ENCODE measurements around the gene C2orf92.

The C2orf92 gene

DNA sequence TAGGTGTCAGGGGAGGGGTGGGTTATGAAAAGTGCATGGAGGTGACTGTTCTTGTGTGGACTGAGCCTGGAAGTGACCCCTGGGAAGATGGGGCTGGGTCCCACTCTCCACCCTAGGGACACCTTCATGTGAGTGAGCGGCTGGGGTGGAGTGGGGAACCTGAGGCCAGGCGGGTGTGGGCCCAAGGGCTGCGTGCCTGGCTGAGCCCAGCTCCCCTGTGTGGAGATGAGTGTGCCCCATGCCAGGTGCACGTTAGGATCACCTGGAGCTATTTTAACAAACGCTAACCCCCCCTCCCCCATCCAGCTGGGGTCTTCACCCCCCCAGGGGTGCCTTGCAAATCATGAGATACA lies 70.4 kb downstream of the C2orf92 start:
- Histone ChIP-seq H2AFZ (ENCODE audit: low read length) (no peak overlapping the region), H3K36me3 (ENCODE audit: insufficient read depth, low read length) (no peaks in the 10 kb centered on the region), H3K27me3 (ENCODE audit: insufficient read depth, low read length) (no peaks in the 10 kb centered on the region), H3K4me3 (ENCODE audit: low read depth, low read length, poor library complexity, severe bottlenecking) (no peak overlapping the region), H3K9ac (ENCODE audit: low read length) (no peak overlapping the region), H4K20me1 (ENCODE audit: insufficient read depth, low read length) (no peaks in the 10 kb centered on the region), H3K4me1 (ENCODE audit: insufficient read depth, low read length, severe bottlenecking) (no peaks in the 10 kb centered on the region), H3K27ac (ENCODE audit: low read depth, low read length, poor library complexity, severe bottlenecking) (no peak overlapping the region), H3F3A (ENCODE audit: insufficient read depth, low read length) (no peaks in the 10 kb centered on the region), H3K9me3 (ENCODE audit: low read length) (no peaks in the 10 kb centered on the region), H3K4me2 (ENCODE audit: low read length) (no peak overlapping the region), H3K79me2 (ENCODE audit: insufficient read depth, low read length) (no peaks in the 10 kb centered on the region), H3K9me2 (ENCODE audit: low read depth, low read length) (no peaks in the 10 kb centered on the region)
- TF ChIP-seq CTCF (IDR thresholded peaks at IDR 0.05; ENCODE audit: low read length) (no peak), EZH2 (IDR thresholded peaks at IDR 0.05; ENCODE audit: borderline replicate concordance, low read length) (no peak)

GRCh38 chr2:97740590-97741182 lies 71.2 kb downstream of the C2orf92 start:
- no peaks in the 10 kb centered on the region for H3K27me3 ChIP-seq (ENCODE audit: insufficient read depth, low read length)
- no peaks in the 10 kb centered on the region for H3K4me1 ChIP-seq (ENCODE audit: insufficient read depth, low read length, severe bottlenecking)
- H3K36me3 ChIP-seq (ENCODE audit: insufficient read depth, low read length) = no peaks in the 10 kb centered on the region
- no peaks in the 10 kb centered on the region for H3K79me2 ChIP-seq (ENCODE audit: insufficient read depth, low read length)
- no peaks in the 10 kb centered on the region for H3K9me2 ChIP-seq (ENCODE audit: low read depth, low read length)
- H3K27ac ChIP-seq (ENCODE audit: low read depth, low read length, poor library complexity, severe bottlenecking) = no peak overlapping the region
- H3K4me2 ChIP-seq (ENCODE audit: low read length) = peak overlapping the region; percentile 47; the same call in 1 of the 2 replicates
- no peaks in the 10 kb centered on the region for H3F3A ChIP-seq (ENCODE audit: insufficient read depth, low read length)
- H2AFZ ChIP-seq (ENCODE audit: low read length) = no peak overlapping the region
- TF ChIP-seq CTCF (IDR thresholded peaks at IDR 0.05; ENCODE audit: low read length) (peak; percentile 77), EZH2 (IDR thresholded peaks at IDR 0.05; ENCODE audit: borderline replicate concordance, low read length) (no peak)
- no peak overlapping the region for H3K4me3 ChIP-seq (ENCODE audit: low read depth, low read length, poor library complexity, severe bottlenecking)
- no peaks in the 10 kb centered on the region for H3K9me3 ChIP-seq (ENCODE audit: low read length)
- no peaks in the 10 kb centered on the region for H4K20me1 ChIP-seq (ENCODE audit: insufficient read depth, low read length)
- H3K9ac ChIP-seq (ENCODE audit: low read length) = no peak overlapping the region

- Histone ChIP-seq H3K36me3 (ENCODE audit: insufficient read depth, low read length) (no peaks in the 10 kb centered on the region), H2AFZ (ENCODE audit: low read length) (no peak overlapping the region), H3K9me2 (ENCODE audit: low read depth, low read length) (no peaks in the 10 kb centered on the region), H3K4me3 (ENCODE audit: low read depth, low read length, poor library complexity, severe bottlenecking) (no peak overlapping the region), H3K27ac (ENCODE audit: low read depth, low read length, poor library complexity, severe bottlenecking) (no peak overlapping the region), H3K9ac (ENCODE audit: low read length) (no peak overlapping the region), H4K20me1 (ENCODE audit: insufficient read depth, low read length) (no peaks in the 10 kb centered on the region), H3F3A (ENCODE audit: insufficient read depth, low read length) (no peaks in the 10 kb centered on the region), H3K27me3 (ENCODE audit: insufficient read depth, low read length) (no peaks in the 10 kb centered on the region), H3K4me1 (ENCODE audit: insufficient read depth, low read length, severe bottlenecking) (no peaks in the 10 kb centered on the region), H3K9me3 (ENCODE audit: low read length) (no peaks in the 10 kb centered on the region), H3K4me2 (ENCODE audit: low read length) (no peak overlapping the region), H3K79me2 (ENCODE audit: insufficient read depth, low read length) (no peaks in the 10 kb centered on the region)
- TF ChIP-seq CTCF (IDR thresholded peaks at IDR 0.05; ENCODE audit: low read length) (no peak), EZH2 (IDR thresholded peaks at IDR 0.05; ENCODE audit: borderline replicate concordance, low read length) (no peak)
Measured at GRCh38 chr2:97741251-97741650, 71.7 kb downstream of the C2orf92 start.
